Kidney tubule cell (primary cell): ENCODE measurements around the gene CEACAM19.
"Not testable (repeated sequence)": the region's sequence is repeated elsewhere in the genome, so short reads cannot be mapped to it uniquely, and the experiment has no call there.

Experiments
- DNase-seq: peaks from one replicate; pipeline ENCODE4 v3.0.0-alpha.2; 2018; ENCODE audit warnings: low spot score

Gene CEACAM19

GRCh38 chr19:44701228-44701627 lies 29.9 kb downstream of the CEACAM19 start:
- no peak for DNase-seq

- no peak for DNase-seq
Measured at GRCh38 chr19:44702551-44703176, 31.4 kb downstream of the CEACAM19 start.

- no peak for DNase-seq
Measured at GRCh38 chr19:44703336-44704078, 32.2 kb downstream of the CEACAM19 start.

- DNase-seq = no peak
Measured at GRCh38 chr19:44704982-44705381, 33.7 kb downstream of the CEACAM19 start.

GRCh38 chr19:44705502-44706010 lies 34.3 kb downstream of the CEACAM19 start:
- DNase-seq = no peak

- DNase-seq = no peak
Measured at GRCh38 chr19:44706506-44707236, 35.4 kb downstream of the CEACAM19 start.

GRCh38 chr19:44707794-44708193 lies 36.5 kb downstream of the CEACAM19 start:
- no peak for DNase-seq

GRCh38 chr19:44708940-44709339 lies 37.7 kb downstream of the CEACAM19 start:
- no peak for DNase-seq

- not testable (repeated sequence) for DNase-seq
Measured at GRCh38 chr19:44709434-44710266, 38.4 kb downstream of the CEACAM19 start.

- DNase-seq = no peak
Measured at GRCh38 chr19:44710483-44710882, 39.2 kb downstream of the CEACAM19 start.

- no peak for DNase-seq
Measured at GRCh38 chr19:44712864-44713515, 41.7 kb downstream of the CEACAM19 start.

GRCh38 chr19:44714597-44715169 lies 43.4 kb downstream of the CEACAM19 start:
- no peak for DNase-seq

GRCh38 chr19:44717603-44718002 lies 46.3 kb downstream of the CEACAM19 start:
- DNase-seq = no peak

- peak; percentile 73 for DNase-seq
Measured at GRCh38 chr19:44718441-44719261, 47.4 kb downstream of the CEACAM19 start.

GRCh38 chr19:44719262-44719701 lies 48.0 kb downstream of the CEACAM19 start:
- DNase-seq = no peak

- not testable (repeated sequence) for DNase-seq
Measured at GRCh38 chr19:44720396-44720795, 49.1 kb downstream of the CEACAM19 start.

GRCh38 chr19:44720945-44721344 lies 49.7 kb downstream of the CEACAM19 start:
- no peak for DNase-seq

- DNase-seq = not testable (repeated sequence)
Measured at GRCh38 chr19:44721369-44721768, 50.1 kb downstream of the CEACAM19 start.

GRCh38 chr19:44722131-44723121 lies 51.1 kb downstream of the CEACAM19 start:
- no peak for DNase-seq
